HepG2 (cell line): ENCODE results near the gene UBR4. TPM values are rescaled to one million over a fixed set of nuclear protein-coding genes. Genes with fewer than 3 reads are reported as not detected.
A peak's percentile ranks its signal among the peaks of the same experiment; 100 is the strongest.

Experiments used
- CCAR2 ChIP-seq: fragments of 200-400 bp; formaldehyde crosslinking; optimal IDR thresholded peaks from 2 replicates; pipeline ENCODE3; 2018; ENCODE audit warnings: low read depth, mild to moderate bottlenecking, low read length, moderate library complexity
- CREB1 ChIP-seq, 2 experiments: fragments of 450-650 bp in 1 of 2; IDR thresholded peaks; 2 replicates each; pipeline ENCODE4 v1.6.1; 2016 to 2017; ENCODE audit warnings: control low read depth in 1 of 2, mild to moderate bottlenecking in 1 of 2, missing compliant biosample characterization in 1 of 2, missing genetic modification characterization in 1 of 2
- E2F5 ChIP-seq: sonication (generic); formaldehyde crosslinking; conservative IDR thresholded peaks from 2 replicates; pipeline ENCODE4 v1.4.0; 2020; ENCODE audit warnings: missing genetic modification reagents
- FOXP1 ChIP-seq, 2 experiments: fragments of 450-650 bp in 1 of 2; IDR thresholded peaks; 2 replicates each; pipeline ENCODE4 v1.6.1; 2017 to 2018; ENCODE audit warnings: antibody characterized with exemption in 1 of 2
- MXD4 ChIP-seq: IDR thresholded peaks from 2 replicates; pipeline ENCODE4 v1.6.1; 2016; ENCODE audit warnings: mild to moderate bottlenecking, missing biosample characterization, missing genetic modification reagents
- SIX4 ChIP-seq: sonication (generic); formaldehyde crosslinking; IDR thresholded peaks from 2 replicates; pipeline ENCODE4 v1.4.0; 2020; ENCODE audit warnings: missing genetic modification reagents
- SMAD9 ChIP-seq: sonication (generic); formaldehyde crosslinking; IDR thresholded peaks from 2 replicates; pipeline ENCODE4 v1.5.1; 2020; ENCODE audit warnings: mild to moderate bottlenecking, missing genetic modification reagents
- STAT6 ChIP-seq: sonication (generic); formaldehyde crosslinking; IDR thresholded peaks from 2 replicates; pipeline ENCODE4 v1.4.0; 2020; ENCODE audit warnings: missing genetic modification reagents, mild to moderate bottlenecking, borderline replicate concordance
- THYN1 ChIP-seq: sonication (generic); formaldehyde crosslinking; IDR thresholded peaks from 2 replicates; pipeline ENCODE4 v1.8.1; 2023; ENCODE audit warnings: low read depth, mild to moderate bottlenecking, moderate library complexity, missing genetic modification reagents, borderline replicate concordance
- ZBTB37 ChIP-seq: sonication (generic); formaldehyde crosslinking; IDR thresholded peaks from 2 replicates; pipeline ENCODE4 v1.4.0; 2020; ENCODE audit warnings: mild to moderate bottlenecking, missing genetic modification reagents
- ZBTB7B ChIP-seq: sonication (generic); formaldehyde crosslinking; IDR thresholded peaks from 2 replicates; pipeline ENCODE4 v1.4.0; 2020; ENCODE audit warnings: missing genetic modification reagents
- ZFP91 ChIP-seq: sonication (generic); formaldehyde crosslinking; IDR thresholded peaks from 2 replicates; pipeline ENCODE4 v1.9.0; 2022; ENCODE audit warnings: missing genetic modification reagents, mild to moderate bottlenecking, borderline replicate concordance
- ZNF24 ChIP-seq: fragments of 450-650 bp; IDR thresholded peaks from 2 replicates; pipeline ENCODE4 v1.6.1; 2017; ENCODE audit warnings: antibody characterized with exemption, mild to moderate bottlenecking
- ZNF329 ChIP-seq: sonication (generic); formaldehyde crosslinking; IDR thresholded peaks from 2 replicates; pipeline ENCODE4 v1.9.0; 2021; ENCODE audit warnings: low read depth, mild to moderate bottlenecking, missing genetic modification reagents
- ZNF44 ChIP-seq: sonication (generic); formaldehyde crosslinking; IDR thresholded peaks from 2 replicates; pipeline ENCODE4 v1.5.1; 2020; ENCODE audit warnings: mild to moderate bottlenecking, missing genetic modification reagents
- ZNF441 ChIP-seq: sonication (generic); formaldehyde crosslinking; IDR thresholded peaks from 2 replicates; pipeline ENCODE4 v1.7.0; 2021; ENCODE audit warnings: missing genetic modification reagents, borderline replicate concordance
- ZNF460 ChIP-seq: sonication (generic); formaldehyde crosslinking; IDR thresholded peaks from 2 replicates; pipeline ENCODE4 v1.5.1; 2020; ENCODE audit warnings: missing genetic modification reagents, mild to moderate bottlenecking, borderline replicate concordance
- polyA plus RNA-seq, 8 experiments: library from polyadenylated mRNA; depleted of rRNA in 3 of 8; stranded (reverse) in 7 of 8; unstranded in 1 of 8; fragments of >200 nt; fragmentation: Illumina TruSeq in 4 of 8; extraction: Trizol in 4 of 8; gene quantifications; 2 replicates each; pipeline versions ENCODE4 v1.2.1 to v1.2.3, GENCODE V29; 2011 to 2016; ENCODE audit warnings: low read depth in 4 of 8, missing spikeins in 1 of 8, mixed read lengths in 1 of 8; ENCODE audit not compliant: insufficient read depth in 1 of 8
- total RNA-seq, 5 experiments: library from RNA; depleted of rRNA; stranded (reverse); fragments of >200 nt; fragmentation: Illumina TruSeq; extraction: Trizol; gene quantifications; 2 replicates each; pipeline ENCODE4 v1.2.3, GENCODE V29; 2016; ENCODE audit warnings: low read depth in 1 of 5
- TF ChIP-seq, protein P1 (sequence below): fragments of 450-650 bp; IDR thresholded peaks from 2 replicates; pipeline ENCODE4 v1.6.1; 2016
- TF ChIP-seq, protein P2 (sequence below): sonication (generic); formaldehyde crosslinking; IDR thresholded peaks from 2 replicates; pipeline ENCODE4 v1.5.0; 2020; ENCODE audit warnings: missing genetic modification reagents

Gene UBR4
- total and polyA plus RNA-seq, 2 of the 13 experiments (the other 11 are each of a cell fraction or from before 2014, with no cell fraction given): 59.1 to 106 TPM

DNA sequence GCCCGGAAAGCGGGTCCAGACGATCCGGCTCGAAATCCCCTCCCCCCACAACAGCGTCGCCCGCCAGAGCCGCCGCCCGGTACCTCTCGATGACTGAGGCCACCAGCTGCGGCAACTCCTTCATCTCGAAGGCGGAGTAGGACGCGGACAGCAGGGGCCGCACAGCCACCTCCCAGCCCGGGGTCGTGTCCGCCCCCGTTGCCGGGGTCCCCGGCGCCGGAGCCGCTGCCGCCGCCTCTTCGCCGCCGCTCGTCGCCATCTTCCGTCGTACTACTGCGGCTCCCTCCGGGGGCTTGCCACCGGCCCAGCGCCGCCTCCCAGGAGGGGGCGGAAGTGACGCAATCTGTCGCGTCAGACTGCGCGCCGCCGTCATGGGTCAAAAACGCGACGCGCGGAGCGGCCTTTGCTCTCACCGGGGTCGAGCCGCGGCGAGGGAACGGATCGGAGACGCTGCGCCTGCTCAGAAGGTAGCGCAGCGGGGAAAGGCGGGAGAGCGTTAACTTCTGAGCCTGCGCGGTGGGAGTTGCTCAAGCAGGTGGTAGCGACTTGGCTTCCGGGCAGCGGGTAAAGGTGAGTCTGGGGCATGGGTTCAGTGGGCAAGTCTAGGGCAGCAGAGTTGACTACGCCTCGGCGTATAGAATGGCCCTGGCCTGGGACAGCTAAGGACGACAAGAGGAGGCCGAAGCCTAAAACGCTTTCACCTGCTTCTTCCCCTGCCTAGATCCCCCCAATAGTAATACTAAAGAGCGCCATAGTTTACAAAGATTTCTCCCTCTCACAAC is at the start of gene UBR4 (continued):
- TF ChIP-seq SMAD9 (CRISPR knock-in tag): peak; percentile 4; the same call in 1 of the 2 replicates
- peak; percentile 98 for TF ChIP-seq ZNF441 (CRISPR knock-in tag)
- TF ChIP-seq CCAR2: peak; percentile 48
- TF ChIP-seq, protein P1, sequence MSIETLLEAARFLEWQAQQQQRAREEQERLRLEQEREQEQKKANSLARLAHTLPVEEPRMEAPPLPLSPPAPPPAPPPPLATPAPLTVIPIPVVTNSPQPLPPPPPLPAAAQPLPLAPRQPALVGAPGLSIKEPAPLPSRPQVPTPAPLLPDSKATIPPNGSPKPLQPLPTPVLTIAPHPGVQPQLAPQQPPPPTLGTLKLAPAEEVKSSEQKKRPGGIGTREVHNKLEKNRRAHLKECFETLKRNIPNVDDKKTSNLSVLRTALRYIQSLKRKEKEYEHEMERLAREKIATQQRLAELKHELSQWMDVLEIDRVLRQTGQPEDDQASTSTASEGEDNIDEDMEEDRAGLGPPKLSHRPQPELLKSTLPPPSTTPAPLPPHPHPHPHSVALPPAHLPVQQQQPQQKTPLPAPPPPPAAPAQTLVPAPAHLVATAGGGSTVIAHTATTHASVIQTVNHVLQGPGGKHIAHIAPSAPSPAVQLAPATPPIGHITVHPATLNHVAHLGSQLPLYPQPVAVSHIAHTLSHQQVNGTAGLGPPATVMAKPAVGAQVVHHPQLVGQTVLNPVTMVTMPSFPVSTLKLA: peak; percentile 47
- TF ChIP-seq MXD4: no peak; the same call in none of the 2 replicates
- peak; percentile 44; the same call in 1 of the 2 replicates for TF ChIP-seq ZNF44 (CRISPR knock-in tag)
- no peak for TF ChIP-seq ZNF460 (CRISPR knock-in tag)
- no peak for TF ChIP-seq ZNF329 (CRISPR knock-in tag)
- TF ChIP-seq SIX4: no peak; the same call in 1 of the 2 replicates
- no peak for TF ChIP-seq FOXP1 (IDR thresholded peaks at IDR 0.05)
- TF ChIP-seq FOXP1 (CRISPR knock-in tag; IDR thresholded peaks at IDR 0.05): peak; percentile 35; the same call in 1 of the 2 replicates
- TF ChIP-seq E2F5 (CRISPR knock-in tag): peak; percentile 80
- no peak for TF ChIP-seq ZBTB37 (CRISPR knock-in tag)
- TF ChIP-seq STAT6: 0 out of 2 replicates have a peak, but pooled peaks have one; percentile 57
- no peak for TF ChIP-seq THYN1 (CRISPR knock-in tag)
- no peak for TF ChIP-seq ZNF24
- TF ChIP-seq CREB1 (IDR thresholded peaks at IDR 0.05): peak; percentile 99
- peak; percentile 98 for TF ChIP-seq CREB1 (CRISPR knock-in tag; IDR thresholded peaks at IDR 0.05)
- TF ChIP-seq, protein P2, sequence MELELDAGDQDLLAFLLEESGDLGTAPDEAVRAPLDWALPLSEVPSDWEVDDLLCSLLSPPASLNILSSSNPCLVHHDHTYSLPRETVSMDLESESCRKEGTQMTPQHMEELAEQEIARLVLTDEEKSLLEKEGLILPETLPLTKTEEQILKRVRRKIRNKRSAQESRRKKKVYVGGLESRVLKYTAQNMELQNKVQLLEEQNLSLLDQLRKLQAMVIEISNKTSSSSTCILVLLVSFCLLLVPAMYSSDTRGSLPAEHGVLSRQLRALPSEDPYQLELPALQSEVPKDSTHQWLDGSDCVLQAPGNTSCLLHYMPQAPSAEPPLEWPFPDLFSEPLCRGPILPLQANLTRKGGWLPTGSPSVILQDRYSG (CRISPR knock-in tag): peak; percentile 92; the same call in 1 of the 2 replicates
- peak; percentile 76 for TF ChIP-seq ZBTB7B (CRISPR knock-in tag)
- peak; percentile 96 for TF ChIP-seq ZFP91 (CRISPR knock-in tag)
